GM18951 (cell line): Measurements from ENCODE around the gene ASXL2.

ENCODE experiments used
- POLR2A ChIP-seq: IDR thresholded peaks from 4 replicates; pipeline ENCODE4 v1.6.1; 2011; ENCODE audit warnings: mild to moderate bottlenecking; ENCODE audit not compliant: insufficient read length, insufficient read depth; ENCODE audit errors: extremely low read depth
- in situ Hi-C: fragments of 300-500 bp; cut with MboI; formaldehyde crosslinking; loops from one replicate; pipeline ENCODE4 v1.12.0; 2022; ENCODE audit warnings: low sequenced_read_pairs, mixed read lengths, inconsistent platforms; ENCODE audit not compliant: unreplicated experiment

The ASXL2 gene

DNA sequence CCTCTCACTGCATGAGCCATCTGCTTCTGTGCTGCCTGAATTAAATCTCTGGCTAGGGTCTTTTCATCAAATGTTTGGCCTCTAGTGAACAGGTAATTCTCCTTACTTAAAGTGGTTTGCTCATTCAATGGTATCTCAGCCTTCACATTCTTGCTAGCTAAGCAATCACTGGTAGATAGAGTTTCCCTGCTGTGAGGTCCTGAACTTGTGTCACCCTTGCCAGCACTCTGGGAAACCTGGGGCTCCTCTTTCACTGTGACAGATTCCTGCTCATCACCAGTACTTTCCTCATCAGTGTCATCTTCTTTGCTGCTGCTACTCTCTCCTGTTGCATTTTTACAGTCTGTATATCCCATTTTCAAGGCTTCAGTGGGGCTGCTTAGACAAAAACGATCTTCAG, 135.8 kb downstream of the ASXL2 start:
- no peak for TF ChIP-seq POLR2A
- in situ Hi-C loops, result no loop called here

DNA sequence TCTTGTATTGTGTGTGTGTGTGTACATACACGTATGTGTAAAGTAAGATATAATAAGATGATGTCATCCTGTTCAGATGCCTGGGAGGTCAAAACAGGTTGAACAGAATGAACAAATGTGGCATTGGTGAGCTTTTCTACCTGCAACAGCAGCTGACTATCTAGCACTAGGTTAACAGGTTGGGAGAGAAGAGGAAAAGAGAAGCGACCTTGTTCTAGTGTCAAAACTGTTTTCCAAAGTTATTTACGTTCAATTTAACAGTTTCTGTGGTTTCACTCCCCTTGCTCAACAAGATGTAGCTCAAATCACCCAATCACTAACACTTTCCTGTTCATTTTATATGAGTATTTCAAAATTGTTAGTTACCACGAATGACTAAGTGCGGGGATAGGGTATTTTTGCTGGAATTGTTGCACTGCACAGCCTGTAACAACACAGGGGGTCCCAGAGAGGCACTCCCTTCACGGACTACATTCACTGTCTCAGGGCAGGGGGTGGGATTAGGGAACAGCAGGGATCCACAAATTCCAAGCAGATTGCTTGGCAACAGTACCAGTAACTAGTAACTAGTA, 137.4 kb downstream of the ASXL2 start:
- no peak for TF ChIP-seq POLR2A
- in situ Hi-C loops, result no loop called here

DNA sequence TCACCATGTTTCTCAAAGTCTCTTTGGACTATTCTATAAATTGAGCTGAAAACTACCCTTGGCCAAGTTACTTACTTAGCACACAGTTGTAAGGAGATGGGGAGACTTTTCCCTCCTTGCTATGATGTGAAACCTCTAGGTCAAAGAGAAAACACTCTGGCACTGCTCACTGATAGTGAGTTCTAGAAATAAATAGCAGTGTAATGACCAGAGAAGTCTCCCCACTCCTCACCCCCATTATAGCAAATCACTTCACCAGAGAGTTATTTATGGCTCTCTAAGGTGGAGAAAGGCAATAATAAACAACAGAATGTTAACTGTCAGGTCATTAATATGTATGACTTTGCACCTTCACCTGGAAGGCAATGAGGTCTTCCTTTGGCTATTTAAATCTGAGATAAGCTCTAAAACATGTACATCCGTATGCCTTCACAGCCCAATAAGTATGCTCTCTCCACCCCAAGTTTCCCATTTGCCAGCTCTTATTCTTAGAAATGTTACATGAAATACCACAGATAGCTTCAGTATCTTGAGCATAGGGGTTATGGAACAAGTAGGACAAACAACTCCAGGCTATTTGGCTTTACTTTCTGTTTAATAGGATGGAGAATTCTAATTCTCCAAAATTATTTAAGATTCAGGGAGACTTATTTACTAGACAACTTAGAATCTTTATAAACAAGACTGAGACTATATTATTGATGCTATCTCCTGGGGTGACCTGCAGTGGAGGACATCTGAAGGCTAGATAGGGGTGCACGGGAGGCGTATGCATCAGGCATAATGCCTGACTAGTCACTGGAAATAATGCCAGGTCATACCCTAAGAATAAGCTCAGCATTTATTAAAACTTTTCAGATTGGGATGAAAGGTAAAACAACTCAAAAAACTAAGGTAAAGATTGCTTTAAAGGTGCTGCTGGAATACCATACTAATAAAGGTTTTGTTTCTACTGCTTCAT, 139.6 kb downstream of the ASXL2 start:
- in situ Hi-C loops, result no loop called here
- no peak for TF ChIP-seq POLR2A

DNA sequence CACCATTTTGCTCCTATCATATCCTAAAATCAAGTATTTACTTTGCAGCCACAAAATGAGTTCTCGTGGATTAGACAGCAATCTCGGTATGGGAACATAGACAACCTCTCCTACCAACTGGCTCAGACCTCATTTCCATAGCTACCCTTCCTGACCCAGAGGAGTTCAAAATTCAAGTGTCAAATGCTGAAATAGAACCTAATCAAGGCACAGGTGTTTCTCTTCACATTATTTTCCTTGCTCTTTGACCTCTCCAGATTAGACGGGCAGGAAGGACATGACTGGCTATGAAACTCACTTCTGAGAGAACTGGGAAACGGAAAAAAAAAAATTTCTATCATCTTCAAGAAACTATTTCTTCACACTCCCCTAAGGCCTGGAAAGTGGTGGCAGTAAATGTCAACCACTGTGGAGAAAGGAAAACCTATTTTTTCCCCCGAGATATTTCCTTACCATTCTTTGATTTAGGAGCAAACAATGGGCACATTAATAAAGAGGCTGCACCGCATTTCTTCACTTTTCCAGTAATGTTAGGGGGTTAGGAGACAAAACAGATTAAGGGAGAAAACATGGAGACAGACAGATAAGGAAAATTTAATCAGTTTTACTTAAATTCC, 141.3 kb downstream of the ASXL2 start:
- no peak for TF ChIP-seq POLR2A
- in situ Hi-C loops, result no loop called here

DNA sequence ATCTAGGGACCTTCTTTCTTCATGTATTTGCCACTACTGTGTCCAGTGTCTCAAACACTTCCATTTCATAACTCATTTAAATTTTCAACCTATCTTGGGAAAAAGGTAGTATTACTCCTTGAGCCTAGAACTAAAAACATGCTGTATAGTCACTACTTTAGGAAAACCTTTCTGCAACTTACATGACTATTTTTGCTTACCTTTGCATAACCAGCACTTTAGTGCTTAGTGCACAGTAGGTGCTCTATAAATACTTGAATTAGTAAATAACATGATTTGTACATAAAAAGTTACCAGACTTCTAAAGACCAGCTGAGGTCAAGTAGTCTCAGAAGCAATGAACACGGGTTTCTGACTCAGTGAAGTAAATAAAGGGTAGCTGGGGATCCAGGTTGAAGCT, 142.5 kb downstream of the ASXL2 start:
- TF ChIP-seq POLR2A, result no peak
- in situ Hi-C loops, result no loop called here

DNA sequence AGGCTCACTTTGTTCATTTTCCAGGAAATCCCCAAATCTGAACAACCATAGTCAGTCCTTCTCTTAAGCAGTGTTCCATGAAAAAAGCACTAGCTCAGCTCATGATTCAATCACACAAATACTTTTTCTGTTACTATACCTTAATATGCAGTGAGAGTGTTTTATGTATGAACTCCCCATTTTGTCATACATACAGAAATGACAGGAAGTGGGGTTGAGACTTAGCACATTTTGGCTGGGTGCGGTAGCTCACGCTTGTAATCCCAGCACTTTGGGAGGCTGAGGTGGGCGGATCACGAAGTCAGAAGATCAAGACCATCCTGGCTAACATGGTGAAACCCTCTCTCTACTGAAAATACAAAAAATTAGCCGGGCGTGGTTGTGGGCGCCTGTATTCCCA, 149.7 kb downstream of the ASXL2 start:
- in situ Hi-C loops, result no loop called here

DNA sequence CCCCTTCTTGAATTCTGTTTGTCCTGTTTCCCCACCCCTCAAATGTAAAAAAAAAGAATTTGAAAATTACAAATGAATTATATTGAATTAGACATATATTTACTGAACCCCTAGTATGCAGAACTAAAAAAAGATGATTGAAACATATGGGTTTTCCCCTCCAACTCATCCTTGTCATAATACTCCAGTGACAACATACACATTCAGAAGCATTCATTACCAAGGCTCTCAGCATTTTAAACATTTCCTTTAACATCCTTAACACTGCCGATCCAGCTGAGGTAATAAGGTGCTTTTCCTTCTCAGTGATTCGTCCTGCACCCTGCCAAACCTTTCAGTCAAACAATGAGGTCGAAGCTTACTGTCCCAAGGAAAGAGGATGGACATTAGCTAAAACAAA, 151.8 kb downstream of the ASXL2 start:
- in situ Hi-C loops, result no loop called here
- TF ChIP-seq POLR2A, result no peak

More for the DNA sequence above, 149.7 kb downstream of the ASXL2 start:
- TF ChIP-seq POLR2A, result no peak

DNA sequence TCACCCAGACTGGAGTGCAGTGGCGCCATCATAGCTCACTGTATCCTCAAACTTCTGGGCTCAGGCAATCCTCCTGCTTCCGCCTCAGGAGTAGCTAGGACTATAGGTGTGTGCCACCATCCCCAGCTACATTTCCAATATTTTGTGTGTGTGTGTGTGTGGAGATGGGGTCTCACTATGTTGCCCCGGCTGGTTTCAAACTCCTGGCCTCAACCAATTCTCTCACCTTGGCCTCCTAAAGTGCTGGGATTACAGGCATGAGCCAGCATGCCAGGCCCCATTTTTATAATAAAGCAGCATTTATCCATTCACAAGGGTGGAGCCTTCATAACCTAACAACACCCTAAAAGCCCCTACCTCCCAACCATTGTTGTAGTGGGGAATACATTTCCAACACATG, 152.4 kb downstream of the ASXL2 start:
- in situ Hi-C loops, result no loop called here
- no peak for TF ChIP-seq POLR2A

DNA sequence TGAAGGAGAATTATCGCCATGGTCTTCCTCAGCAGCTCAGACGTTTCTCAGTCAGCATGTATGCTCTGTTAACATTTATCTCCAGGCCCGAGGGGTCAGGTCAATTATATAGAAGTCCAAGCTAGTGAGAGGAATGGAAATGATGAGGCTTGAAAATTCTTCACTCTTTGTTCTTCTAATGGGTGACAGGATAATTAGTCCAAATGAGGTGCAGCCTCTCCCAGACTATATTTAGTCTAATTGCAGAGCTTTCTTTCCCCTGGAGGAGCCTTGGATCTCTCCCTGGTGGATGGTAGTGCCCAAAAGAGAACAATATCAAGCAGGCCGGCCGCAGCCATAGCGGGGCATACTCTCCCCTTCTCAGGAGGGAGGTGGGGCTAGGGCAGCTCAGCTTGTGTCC, 153.5 kb downstream of the ASXL2 start:
- TF ChIP-seq POLR2A, result no peak
- in situ Hi-C loops, result no loop called here

DNA sequence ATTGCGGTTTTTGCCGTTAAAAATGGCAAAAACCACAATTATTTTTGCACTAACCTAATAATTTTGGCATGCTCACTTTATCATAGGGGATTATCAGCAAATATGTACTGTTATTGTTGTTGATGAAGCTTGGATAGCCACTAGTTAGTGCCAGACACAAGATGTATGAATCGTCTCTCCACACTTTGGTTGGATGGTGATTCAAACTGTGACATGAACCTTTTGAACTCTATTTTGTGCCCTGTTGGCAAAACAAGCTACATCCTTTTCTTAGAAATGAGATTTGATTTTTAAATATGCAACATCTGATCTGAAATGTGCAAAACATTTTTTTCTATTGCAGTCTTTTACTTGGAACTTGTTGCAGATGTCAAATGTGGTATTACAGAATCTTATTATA, 156.1 kb downstream of the ASXL2 start:
- TF ChIP-seq POLR2A, result no peak
- in situ Hi-C loops, result no loop called here

DNA sequence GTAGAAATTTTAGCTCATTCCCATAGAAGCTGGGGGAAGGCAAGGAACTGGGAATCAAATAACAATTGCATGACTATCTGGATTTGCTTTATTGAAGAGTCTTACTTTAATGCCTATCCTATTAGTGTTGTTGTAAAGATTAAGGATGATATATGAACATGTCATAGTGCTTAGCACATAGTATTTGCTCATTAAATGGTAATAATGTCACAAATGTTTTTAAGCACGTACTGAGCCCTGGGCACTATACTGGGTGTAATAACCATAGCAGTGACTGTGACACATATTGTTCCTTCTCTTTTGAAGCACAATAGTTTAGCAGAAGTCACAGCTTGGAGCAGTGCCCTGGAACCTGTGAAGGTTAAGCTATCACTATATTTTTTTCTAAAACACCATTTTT, 157.7 kb downstream of the ASXL2 start:
- in situ Hi-C loops, result no loop called here
- TF ChIP-seq POLR2A, result no peak

DNA sequence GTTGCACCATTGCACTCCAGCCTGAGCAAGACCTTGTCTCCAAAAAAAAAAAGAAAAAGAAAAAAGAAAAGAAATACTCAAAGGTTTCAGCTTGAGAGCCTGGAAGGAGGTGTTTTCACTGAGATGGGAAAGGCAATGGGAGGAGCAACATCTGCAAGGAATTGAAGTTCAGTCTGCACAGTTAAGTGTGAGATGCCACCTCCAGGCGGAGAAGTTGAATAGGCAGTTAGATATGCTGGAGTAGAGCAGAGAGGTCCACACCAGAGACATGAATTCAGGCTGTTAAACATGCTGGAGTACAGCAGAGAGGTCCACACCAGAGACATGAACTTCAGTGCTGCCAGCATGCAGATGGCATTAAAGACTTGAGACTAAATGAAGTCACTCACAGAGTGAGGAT, 163.5 kb downstream of the ASXL2 start:
- TF ChIP-seq POLR2A, result no peak
- in situ Hi-C loops, result no loop called here

DNA sequence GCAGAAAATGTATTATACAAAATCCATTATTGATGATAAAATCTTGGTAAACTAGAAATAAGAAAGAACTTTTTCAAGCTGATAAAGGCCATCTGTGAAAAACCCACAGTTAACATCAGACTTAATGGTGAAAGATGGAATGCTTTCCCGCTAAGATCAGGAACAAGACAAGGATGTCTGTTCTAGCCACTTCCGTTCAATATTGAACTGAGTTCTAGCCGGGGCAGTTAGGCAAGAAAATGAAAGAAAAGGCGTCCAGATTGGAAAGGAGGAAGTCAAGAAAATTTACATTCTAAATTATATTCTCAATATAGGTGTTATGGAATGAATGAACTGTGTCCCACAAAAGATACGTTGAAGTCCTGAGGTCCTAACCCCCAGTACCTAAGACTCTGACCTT, 165.8 kb downstream of the ASXL2 start:
- in situ Hi-C loops, result no loop called here
- TF ChIP-seq POLR2A, result no peak
